CD4-positive, alpha-beta memory T cell (primary cell): Measurements from ENCODE around the gene CUX1. TPM values are rescaled to one million over a fixed set of nuclear protein-coding genes. Genes with fewer than 3 reads are reported as not detected.
"Not testable (repeated sequence)": the region's sequence is repeated elsewhere in the genome, so short reads cannot be mapped to it uniquely, and the experiment has no call there.

Experiments
- CTCF ChIA-PET: fragments of 350-600 bp; sonication (Branson Sonifier 250); formaldehyde crosslinking; loops from one replicate; lab custom pipeline; 2021; ENCODE audit warnings: inconsistent platforms; ENCODE audit not compliant: partially characterized antibody; lab: Charles Lee
- POLR2A ChIA-PET: fragments of 350-600 bp; sonication (Branson Sonifier 250); formaldehyde crosslinking; loops from one replicate; lab custom pipeline; 2021; ENCODE audit not compliant: partially characterized antibody; lab: Charles Lee
- DNase-seq, 5 donors: peaks; one replicate each; pipeline versions ENCODE4 v3.0.0 to v3.0.0-alpha.2; 2020 to 2022; ENCODE audit warnings: mixed read lengths in 1 of 5
- H3K27ac ChIP-seq: one replicate; pipeline ENCODE4 v1.7.0; 2013; ENCODE audit warnings: low read depth, low read length
- H3K27me3 ChIP-seq: 2 replicates; pipeline ENCODE4 v1.7.0; 2013; ENCODE audit warnings: mild to moderate bottlenecking, low read length, moderate library complexity; ENCODE audit not compliant: insufficient read depth
- H3K36me3 ChIP-seq: 2 replicates; pipeline ENCODE4 v1.7.0; 2013; ENCODE audit warnings: mild to moderate bottlenecking, low read length, moderate library complexity; ENCODE audit not compliant: insufficient read depth
- H3K4me1 ChIP-seq: 2 replicates; pipeline ENCODE4 v1.7.0; 2013; ENCODE audit warnings: mild to moderate bottlenecking, low read length, moderate library complexity; ENCODE audit not compliant: insufficient read depth
- H3K4me3 ChIP-seq, 2 donors: one replicate each; pipeline ENCODE4 v1.7.0; 2013; ENCODE audit warnings: low read length in 2 of 2, mild to moderate bottlenecking in 1 of 2
- H3K9me3 ChIP-seq, 2 donors: one replicate each; pipeline ENCODE4 v1.7.0; 2013; ENCODE audit warnings: low read length in 2 of 2, control low read depth in 1 of 2; ENCODE audit not compliant: control insufficient read depth in 1 of 2
- H3K27ac Mint-ChIP-seq, 7 donors: one replicate each; pipeline ENCODE4 v1.8.0; 2020 to 2021; ENCODE audit warnings: mixed read lengths in 7 of 7, mild to moderate bottlenecking in 6 of 7, inconsistent platforms in 3 of 7, moderate library complexity in 3 of 7
- H3K27me3 Mint-ChIP-seq, 2 donors: one replicate each; pipeline ENCODE4 v1.8.0; 2020 to 2021; ENCODE audit warnings: mixed read lengths in 2 of 2
- H3K36me3 Mint-ChIP-seq, 2 donors: one replicate each; pipeline ENCODE4 v1.8.0; 2020 to 2021; ENCODE audit warnings: mixed read lengths in 2 of 2, inconsistent platforms in 1 of 2, mild to moderate bottlenecking in 1 of 2
- H3K4me1 Mint-ChIP-seq, 4 donors: one replicate each; pipeline ENCODE4 v1.8.0; 2020 to 2021; ENCODE audit warnings: mixed read lengths in 4 of 4, mild to moderate bottlenecking in 1 of 4
- H3K4me3 Mint-ChIP-seq, 8 donors: one replicate each; pipeline ENCODE4 v1.8.0; 2020 to 2021; ENCODE audit warnings: mixed read lengths in 8 of 8, mild to moderate bottlenecking in 7 of 8, moderate library complexity in 6 of 8, inconsistent platforms in 3 of 8
- H3K9me3 Mint-ChIP-seq, 8 donors: one replicate each; pipeline ENCODE4 v1.8.0; 2020 to 2021; ENCODE audit warnings: mixed read lengths in 8 of 8, mild to moderate bottlenecking in 5 of 8, inconsistent platforms in 3 of 8, moderate library complexity in 1 of 8
- intact Hi-C: fragments of 100-400 bp; cut with micrococcal nuclease; formaldehyde crosslinking; loops from one replicate; pipeline ENCODE4 v1.15.1; 2023
- polyA plus RNA-seq, 2 donors: library from polyadenylated mRNA; unstranded; fragments of 300-500 nt; fragmentation: Illumina TruSeq; gene quantifications; one replicate each; pipeline ENCODE4 v1.2.3, GENCODE V29; 2021
- total RNA-seq, 2 experiments: library from RNA; stranded (reverse); gene quantifications; one replicate each; pipeline ENCODE4 v1.2.3, GENCODE V29; 2021

CUX1 gene
- total and polyA plus RNA-seq, 4 experiments from 2014 or later = 2.1 to 47.6 (median 36.1) TPM

DNA sequence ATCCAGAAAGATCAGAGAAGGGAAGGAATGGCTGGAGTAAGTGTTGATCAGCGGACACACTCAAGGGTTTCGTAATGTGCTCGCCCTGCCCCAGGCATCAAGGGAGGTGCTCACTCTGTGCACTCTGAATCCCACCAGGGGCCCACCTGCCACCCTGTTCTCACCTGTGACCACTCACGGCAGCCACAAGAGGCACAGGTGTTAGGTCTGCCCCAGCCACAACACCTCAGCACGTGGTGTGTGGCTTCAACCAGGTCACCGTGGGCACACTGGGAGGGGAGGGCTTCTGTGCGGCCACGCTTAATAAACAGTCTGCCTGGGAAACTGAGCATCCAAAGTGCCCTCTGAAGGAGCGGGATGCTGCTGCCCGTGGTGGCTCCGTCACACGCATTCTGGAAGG lies 49.8 kb downstream of the CUX1 start:
- no peak overlapping the region for H3K4me3 ChIP-seq
- no peaks in the 10 kb centered on the region for H3K27me3 Mint-ChIP-seq
- no peak for DNase-seq
- H3K27ac Mint-ChIP-seq = no peak overlapping the region
- peaks cover 0 to 34% (median 7%) of the 10 kb centered on the region in 4 donors for H3K4me1 Mint-ChIP-seq
- POLR2A ChIA-PET = no interaction called here
- peaks cover 0 to 3% of the 10 kb centered on the region in 2 donors for H3K36me3 Mint-ChIP-seq
- H3K27ac ChIP-seq = no peak overlapping the region
- no peaks in the 10 kb centered on the region for H3K27me3 ChIP-seq
- no peaks in the 10 kb centered on the region for H3K4me1 ChIP-seq
- no peaks in the 10 kb centered on the region for H3K9me3 Mint-ChIP-seq
- H3K4me3 Mint-ChIP-seq = no peak overlapping the region
- intact Hi-C loops = no loop called here
- CTCF ChIA-PET = no interaction called here
- no peaks in the 10 kb centered on the region for H3K9me3 ChIP-seq
- no peaks in the 10 kb centered on the region for H3K36me3 ChIP-seq

- H3K27ac Mint-ChIP-seq, H3K27ac ChIP-seq, H3K36me3 ChIP-seq, H3K9me3 ChIP-seq, POLR2A ChIA-PET, H3K4me1 ChIP-seq, H3K36me3 Mint-ChIP-seq, H3K27me3 ChIP-seq, H3K9me3 Mint-ChIP-seq, H3K4me3 ChIP-seq, H3K27me3 Mint-ChIP-seq, intact Hi-C loops, H3K4me3 Mint-ChIP-seq, CTCF ChIA-PET, DNase-seq: not testable (repeated sequence)
- H3K4me1 Mint-ChIP-seq = peaks cover 0 to 34% (median 7%) of the 10 kb centered on the region in 4 donors
These were observed 50.3 kb downstream of the CUX1 start for GRCh38 chr7:101867681-101868080.

DNA sequence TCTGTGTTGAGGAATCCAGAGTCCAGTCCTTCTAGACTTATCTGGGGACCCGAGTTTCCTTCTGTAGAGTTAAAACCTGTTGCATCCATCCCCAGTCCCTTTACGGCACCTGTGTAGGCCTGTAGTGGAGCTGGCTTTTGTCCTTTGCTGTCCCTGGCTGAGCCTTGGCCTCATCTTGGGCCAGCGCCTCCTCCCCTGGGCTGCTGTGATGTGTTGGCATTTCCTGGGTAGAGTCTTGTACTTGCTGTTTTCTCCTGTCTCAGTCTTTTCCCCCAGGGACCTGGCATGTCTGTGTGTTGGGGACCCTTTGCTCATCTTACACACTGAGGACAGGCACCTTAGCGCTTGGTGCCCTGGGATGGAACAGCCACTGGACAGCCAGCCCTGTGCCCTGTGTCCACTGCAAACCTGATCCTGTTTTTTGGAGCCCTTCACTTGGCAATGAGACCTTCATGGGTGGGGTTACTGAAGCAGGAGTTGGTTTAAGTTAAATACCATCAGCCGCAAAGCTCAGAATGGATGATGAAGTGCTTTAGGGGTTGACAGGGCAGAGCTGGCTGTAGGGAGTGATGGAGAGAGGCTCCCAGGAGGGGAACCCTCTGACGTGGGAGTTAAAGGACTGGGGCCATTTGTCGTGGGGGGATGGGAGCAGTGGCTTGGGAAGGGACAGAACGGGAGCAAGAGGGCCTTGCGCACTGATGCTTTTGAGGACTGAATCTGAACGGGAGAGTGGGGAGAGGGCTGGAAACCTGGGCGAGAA lies 50.9 kb downstream of the CUX1 start:
- intact Hi-C loops = no loop called here
- CTCF ChIA-PET = no interaction called here
- Histone ChIP-seq H3K27me3 (no peaks in the 10 kb centered on the region), H3K4me3 (no peak overlapping the region), H3K4me1 (no peaks in the 10 kb centered on the region), H3K27ac (no peak overlapping the region), H3K36me3 (no peaks in the 10 kb centered on the region), H3K9me3 (no peaks in the 10 kb centered on the region)
- H3K4me1 Mint-ChIP-seq = peaks cover 0 to 34% (median 7%) of the 10 kb centered on the region in 4 donors
- H3K27me3 Mint-ChIP-seq = no peaks in the 10 kb centered on the region
- no peaks in the 10 kb centered on the region for H3K36me3 Mint-ChIP-seq
- no peak for DNase-seq
- no peaks in the 10 kb centered on the region for H3K9me3 Mint-ChIP-seq
- peak overlapping the region in 1 of 7 donors; percentile 6 for H3K27ac Mint-ChIP-seq
- H3K4me3 Mint-ChIP-seq = no peak overlapping the region
- POLR2A ChIA-PET = no interaction called here

DNA sequence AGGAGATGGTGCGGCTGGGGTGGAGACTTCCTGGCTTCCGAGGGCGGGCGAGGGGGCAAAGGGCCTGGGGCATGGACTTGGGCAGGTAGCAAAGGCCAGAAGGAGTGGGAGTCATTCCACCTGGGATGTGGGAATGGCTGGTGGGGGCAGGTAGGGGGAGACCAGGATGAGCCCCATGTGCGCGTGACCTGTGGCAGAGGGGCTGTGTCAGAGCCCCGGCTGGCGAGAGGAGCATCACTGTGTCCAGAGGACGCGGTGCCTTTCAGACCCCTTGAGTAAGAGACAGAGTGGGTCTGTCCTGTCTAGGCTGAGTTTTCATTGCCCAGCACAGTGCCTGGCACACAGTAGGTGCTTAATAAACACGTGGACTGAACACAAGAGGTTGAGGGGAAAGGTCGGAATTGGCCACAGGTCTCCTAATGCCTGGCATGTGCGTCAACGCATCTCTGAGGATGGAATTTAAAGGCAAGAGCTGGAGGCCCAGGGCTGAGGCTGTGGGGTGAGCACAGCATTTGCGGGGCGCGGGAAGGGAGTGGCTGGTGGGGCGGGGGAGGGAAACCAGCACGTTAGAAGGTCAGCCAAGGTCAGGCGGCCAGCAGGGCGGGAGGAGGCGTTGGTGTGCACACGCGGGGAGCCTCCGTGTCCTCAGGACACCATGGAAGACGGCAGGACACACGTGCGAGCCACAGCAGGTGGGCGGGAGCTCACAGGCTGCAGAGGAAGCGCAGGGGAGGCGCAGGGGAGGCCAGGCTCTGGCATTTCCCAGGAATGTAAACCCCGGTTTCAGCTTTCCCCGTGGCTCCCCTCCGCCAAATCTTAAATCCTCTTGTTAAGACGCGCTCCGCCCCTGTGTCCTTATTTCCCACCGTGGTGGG lies 51.8 kb downstream of the CUX1 start:
- ChIA-PET POLR2A (no interaction called here), CTCF (interaction anchor here (1.2 to 1.6 kb wide), 2 partner anchors 10 to 19 kb away, joined by 3 to 5 read pairs; no protein-coding TSS in a partner anchor)
- Histone ChIP-seq H3K27ac (no peak overlapping the region), H3K9me3 (no peaks in the 10 kb centered on the region), H3K4me1 (no peaks in the 10 kb centered on the region), H3K27me3 (no peaks in the 10 kb centered on the region), H3K4me3 (no peak overlapping the region), H3K36me3 (no peaks in the 10 kb centered on the region)
- Mint-ChIP-seq H3K27me3 (no peaks in the 10 kb centered on the region), H3K4me3 (no peak overlapping the region), H3K4me1 (peaks cover 0 to 38% (median 5%) of the 10 kb centered on the region in 4 donors), H3K9me3 (no peaks in the 10 kb centered on the region), H3K36me3 (no peaks in the 10 kb centered on the region), H3K27ac (peak overlapping the region in 1 of 7 donors; percentile 88)
- DNase-seq = no peak
- intact Hi-C loops = no loop called here

- Mint-ChIP-seq H3K36me3 (no peaks in the 10 kb centered on the region), H3K4me3 (no peak overlapping the region), H3K27ac (peak overlapping the region in 2 of 7 donors; percentile 55 to 88), H3K4me1 (peaks cover 0 to 44% (median 5%) of the 10 kb centered on the region in 4 donors), H3K27me3 (no peaks in the 10 kb centered on the region), H3K9me3 (no peaks in the 10 kb centered on the region)
- intact Hi-C loops = no loop called here
- H3K27ac ChIP-seq = no peak overlapping the region
- no peak for DNase-seq
- no peaks in the 10 kb centered on the region for H3K4me1 ChIP-seq
- no peaks in the 10 kb centered on the region for H3K9me3 ChIP-seq
- no peaks in the 10 kb centered on the region for H3K36me3 ChIP-seq
- POLR2A ChIA-PET = no interaction called here
- no peak overlapping the region for H3K4me3 ChIP-seq
- CTCF ChIA-PET = interaction anchor here (1.0 to 1.6 kb wide), 3 partner anchors 9 to 18 kb away, joined by 3 to 5 read pairs (median 3); no protein-coding TSS in a partner anchor
- H3K27me3 ChIP-seq = no peaks in the 10 kb centered on the region
These were observed 52.5 kb downstream of the CUX1 start for GRCh38 chr7:101869901-101870290.

DNA sequence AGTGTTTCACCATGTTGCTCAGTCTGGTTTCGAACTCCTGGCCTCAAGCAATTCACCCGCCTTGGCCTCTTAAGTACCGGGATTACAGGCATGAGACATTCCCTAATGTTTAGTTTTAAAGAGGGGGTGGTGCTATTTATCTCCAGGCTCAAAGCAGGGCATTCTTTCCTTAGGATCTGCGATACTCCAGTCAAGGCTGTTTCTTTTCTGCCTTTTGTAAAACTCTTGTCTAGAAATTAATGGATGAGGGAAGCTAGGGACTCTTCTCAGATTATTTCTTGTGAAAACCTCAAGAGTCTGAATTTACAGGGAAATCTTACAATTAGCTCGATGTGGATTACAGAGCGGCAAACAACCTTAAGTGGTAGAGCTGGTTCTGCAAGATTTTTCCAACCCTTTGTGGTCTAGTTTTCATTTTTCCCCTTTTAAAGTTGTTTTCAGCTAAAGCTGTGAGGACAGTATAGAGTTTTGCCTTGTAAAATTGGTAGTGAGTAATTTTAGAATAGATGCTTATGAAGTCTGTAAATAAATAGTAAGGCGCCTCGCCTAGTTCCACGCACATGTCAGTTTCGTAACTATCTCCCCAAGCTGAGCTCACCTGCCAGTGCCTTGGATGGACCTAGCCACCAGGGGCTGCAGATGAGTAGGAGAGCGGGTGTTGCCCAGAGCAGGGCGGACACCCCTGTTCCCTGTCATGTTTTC lies 53.1 kb downstream of the CUX1 start:
- POLR2A ChIA-PET = no interaction called here
- H3K4me3 ChIP-seq = no peak overlapping the region
- no peak overlapping the region for H3K27ac ChIP-seq
- H3K9me3 Mint-ChIP-seq = no peaks in the 10 kb centered on the region
- no peaks in the 10 kb centered on the region for H3K4me1 ChIP-seq
- no peaks in the 10 kb centered on the region for H3K9me3 ChIP-seq
- intact Hi-C loops = no loop called here
- no peaks in the 10 kb centered on the region for H3K27me3 Mint-ChIP-seq
- peaks cover 0 to 41% (median 3%) of the 10 kb centered on the region in 4 donors for H3K4me1 Mint-ChIP-seq
- peak overlapping the region in 1 of 7 donors; percentile 55 for H3K27ac Mint-ChIP-seq
- no peaks in the 10 kb centered on the region for H3K36me3 ChIP-seq
- H3K4me3 Mint-ChIP-seq = no peak overlapping the region
- CTCF ChIA-PET = interaction anchor here (0.5 to 1.6 kb wide), 4 partner anchors 8 to 144 kb away, joined by 3 to 5 read pairs (median 3); no protein-coding TSS in a partner anchor
- H3K36me3 Mint-ChIP-seq = no peaks in the 10 kb centered on the region
- no peaks in the 10 kb centered on the region for H3K27me3 ChIP-seq
- no peak for DNase-seq

DNA sequence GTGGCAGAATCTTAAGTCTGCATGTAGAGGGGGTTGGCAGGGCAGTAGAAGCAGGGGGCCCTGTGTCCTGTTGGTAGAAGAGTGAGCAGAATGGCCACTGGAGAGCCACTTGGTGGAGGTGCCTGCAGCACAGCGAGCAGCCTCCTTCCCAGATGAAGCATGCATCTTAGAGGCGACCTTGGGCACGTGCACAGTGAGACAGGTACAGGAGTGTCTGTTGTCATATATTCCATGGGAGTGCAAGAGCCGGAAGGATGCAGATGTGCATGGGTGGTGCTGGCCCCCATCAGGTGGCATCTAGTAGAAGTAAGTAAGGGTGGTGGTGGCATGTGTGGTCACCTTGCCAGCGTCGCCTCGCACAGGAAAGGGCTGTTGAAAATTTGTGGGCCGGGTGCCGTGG lies 53.9 kb downstream of the CUX1 start:
- no peak overlapping the region for H3K27ac ChIP-seq
- H3K27me3 Mint-ChIP-seq = no peaks in the 10 kb centered on the region
- no peaks in the 10 kb centered on the region for H3K9me3 ChIP-seq
- ChIA-PET POLR2A (no interaction called here), CTCF (no interaction called here)
- H3K27me3 ChIP-seq = no peaks in the 10 kb centered on the region
- no peaks in the 10 kb centered on the region for H3K36me3 ChIP-seq
- H3K27ac Mint-ChIP-seq = peak overlapping the region in 1 of 7 donors; percentile 3
- peaks cover 0 to 38% (median 3%) of the 10 kb centered on the region in 4 donors for H3K4me1 Mint-ChIP-seq
- no peak overlapping the region for H3K4me3 Mint-ChIP-seq
- H3K4me3 ChIP-seq = no peak overlapping the region
- no peaks in the 10 kb centered on the region for H3K9me3 Mint-ChIP-seq
- no peaks in the 10 kb centered on the region for H3K36me3 Mint-ChIP-seq
- no peak for DNase-seq
- intact Hi-C loops = no loop called here
- H3K4me1 ChIP-seq = no peaks in the 10 kb centered on the region
